Frontal cortex (tissue), 4 donors: ENCODE data around the gene CFAP46. TPM values are rescaled to one million over a fixed set of nuclear protein-coding genes. Genes with fewer than 3 reads are reported as not detected.

Experiments used
- DNase-seq, 2 donors: peaks; one replicate each; pipeline ENCODE4 v3.0.0; 2012; ENCODE audit warnings: low spot score in 2 of 2
- FAIRE-seq: peaks from 2 replicates; lab custom pipeline; 2012; peaks lifted over from hg19 to GRCh38; lab: Jason Lieb, UNC
- total RNA-seq: library from RNA; depleted of rRNA; stranded (reverse); fragments of >200 nt; gene quantifications from one replicate; pipeline ENCODE4 v1.2.3, GENCODE V29; 2014
- donor health status: control.
- donor health status: control.
- donor health status: control.

The CFAP46 gene
- total RNA-seq, 1 donor from 2014 or later: 2.0 TPM

GRCh38 chr10:132946806-132947546 lies 4.6 kb upstream of the CFAP46 start:
- DNase-seq (peak in 1 of 2 donors; percentile 55), FAIRE-seq (no peak)

- FAIRE-seq (no peak), DNase-seq (no peak)
Observed at GRCh38 chr10:132946311-132946710, 3.9 kb upstream of the CFAP46 start.

DNA sequence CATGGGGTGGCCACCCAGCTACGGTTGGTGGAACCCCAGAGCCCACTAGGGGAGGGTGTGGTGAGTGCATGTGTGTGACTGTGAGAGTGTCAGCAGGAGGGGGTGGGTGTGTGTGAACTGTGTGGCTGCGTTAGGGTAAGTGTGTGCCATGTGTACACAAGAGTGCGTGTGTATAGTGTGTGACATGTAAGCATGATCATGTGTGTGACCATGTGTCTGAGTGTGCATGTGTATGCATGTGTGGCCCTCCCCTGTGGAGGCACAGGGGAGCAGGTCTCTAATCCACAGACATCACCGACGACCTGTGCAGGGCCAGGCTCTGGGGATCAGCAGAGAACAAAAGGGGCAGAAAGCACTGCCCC lies 3.5 kb upstream of the CFAP46 start:
- no peak for FAIRE-seq
- no peak for DNase-seq

DNA sequence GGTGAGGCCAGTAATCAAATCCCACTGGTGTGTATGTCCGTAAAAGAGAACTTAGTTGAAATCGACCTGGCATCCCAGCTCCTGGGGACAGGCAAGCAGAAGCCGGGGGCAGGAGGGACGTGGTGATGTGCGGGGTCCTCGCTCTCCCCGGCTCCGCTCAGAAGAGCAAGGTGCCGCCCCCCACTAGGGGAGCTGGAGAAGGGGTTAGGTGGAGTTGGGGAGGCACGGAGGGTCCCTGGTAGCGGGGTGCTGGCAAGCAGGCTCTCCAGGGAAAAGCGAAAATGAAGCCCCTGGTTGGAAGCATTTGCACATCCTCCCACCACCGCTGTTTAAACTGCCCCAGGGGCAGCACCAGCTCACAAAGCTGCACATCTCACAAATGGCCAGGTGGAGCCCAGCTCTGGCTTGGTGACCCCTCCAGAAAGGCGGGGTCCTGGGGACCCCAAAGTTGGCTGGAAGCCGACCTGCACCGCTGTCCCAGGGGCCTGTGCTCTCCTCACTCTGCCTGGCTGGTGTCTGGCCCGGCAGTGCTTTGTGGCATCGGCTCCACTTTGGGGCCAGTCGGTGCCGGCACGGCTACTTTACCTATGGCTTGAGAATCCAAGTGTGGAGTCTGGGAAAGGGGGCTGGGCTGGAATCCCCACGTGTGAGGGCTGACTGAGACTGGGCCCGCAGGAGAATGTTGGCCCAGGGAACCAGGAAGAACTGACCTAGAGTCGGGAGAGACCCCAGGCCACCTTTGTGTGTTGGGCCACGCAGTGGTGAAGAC lies 2.9 kb upstream of the CFAP46 start:
- FAIRE-seq (no peak), DNase-seq (no peak)

GRCh38 chr10:132944510-132944909 lies 2.1 kb upstream of the CFAP46 start:
- DNase-seq (no peak), FAIRE-seq (no peak)

DNA sequence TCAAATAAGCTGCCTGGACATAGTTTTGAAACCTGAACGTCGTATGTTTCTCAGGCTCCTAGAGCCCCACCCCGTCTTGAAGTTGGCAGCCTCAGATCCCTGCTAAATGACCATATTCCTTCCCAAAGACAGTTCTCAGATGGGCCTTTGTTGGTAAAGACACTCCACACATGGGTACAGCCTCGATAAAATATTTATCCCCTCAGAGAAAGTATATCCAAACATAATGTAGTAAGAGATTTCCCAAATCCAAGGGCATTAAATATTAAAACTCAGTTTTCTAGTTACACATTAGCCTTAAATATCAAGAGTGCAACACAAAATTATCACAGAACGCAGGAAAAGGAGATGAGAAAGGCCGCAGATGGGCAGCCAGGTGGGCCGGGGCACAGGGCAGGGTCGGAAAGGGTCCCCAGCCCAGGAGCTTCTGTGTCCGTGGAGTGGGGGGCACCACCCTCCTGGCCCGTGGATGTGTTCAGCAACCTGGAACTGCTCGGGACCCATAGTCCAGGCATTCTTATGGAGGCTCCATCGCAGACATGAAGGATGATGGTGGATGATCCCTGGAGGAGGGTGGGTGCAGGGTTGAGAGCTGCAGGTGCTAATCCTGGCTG lies 1.5 kb upstream of the CFAP46 start:
- no peak for FAIRE-seq

GRCh38 chr10:132943058-132943790 lies 854 bp upstream of the CFAP46 start:
- DNase-seq: no peak

More for the DNA sequence above, 1.5 kb upstream of the CFAP46 start:
- DNase-seq: no peak

DNA sequence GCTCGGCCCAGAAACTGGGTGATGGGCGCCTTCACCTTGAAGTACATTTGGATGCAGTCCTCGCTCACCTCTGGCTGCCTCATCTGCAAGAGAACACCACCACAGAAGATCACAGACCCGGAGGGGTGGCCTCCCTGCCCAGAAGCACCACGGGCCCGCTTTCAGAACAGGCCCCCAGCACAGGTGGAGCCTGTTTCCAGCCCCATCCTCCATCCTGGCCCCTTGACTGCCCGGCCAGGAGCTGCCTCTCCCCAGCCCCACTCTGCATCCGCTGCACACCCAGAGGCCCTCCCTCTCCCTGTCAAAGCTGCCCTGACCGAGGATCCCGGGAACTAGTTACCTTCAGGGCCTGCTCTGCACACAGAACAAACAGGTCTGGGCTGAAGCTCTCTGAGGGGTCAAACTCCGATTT lies 724 bp downstream of the CFAP46 start:
- no peak for DNase-seq
- FAIRE-seq: no peak

More at GRCh38 chr10:132943058-132943790, 854 bp upstream of the CFAP46 start:
- FAIRE-seq: no peak

GRCh38 chr10:132940791-132941465 lies 1.4 kb downstream of the CFAP46 start:
- no peak for FAIRE-seq
- no peak for DNase-seq

GRCh38 chr10:132939957-132940790 lies 2.2 kb downstream of the CFAP46 start:
- DNase-seq: peak; percentile 69 to 75
- no peak for FAIRE-seq

GRCh38 chr10:132939378-132939955 lies 2.9 kb downstream of the CFAP46 start:
- no peak for DNase-seq
- no peak for FAIRE-seq

- no peak for DNase-seq
- FAIRE-seq: no peak
Observed at GRCh38 chr10:132938472-132939339, 3.7 kb downstream of the CFAP46 start.

DNA sequence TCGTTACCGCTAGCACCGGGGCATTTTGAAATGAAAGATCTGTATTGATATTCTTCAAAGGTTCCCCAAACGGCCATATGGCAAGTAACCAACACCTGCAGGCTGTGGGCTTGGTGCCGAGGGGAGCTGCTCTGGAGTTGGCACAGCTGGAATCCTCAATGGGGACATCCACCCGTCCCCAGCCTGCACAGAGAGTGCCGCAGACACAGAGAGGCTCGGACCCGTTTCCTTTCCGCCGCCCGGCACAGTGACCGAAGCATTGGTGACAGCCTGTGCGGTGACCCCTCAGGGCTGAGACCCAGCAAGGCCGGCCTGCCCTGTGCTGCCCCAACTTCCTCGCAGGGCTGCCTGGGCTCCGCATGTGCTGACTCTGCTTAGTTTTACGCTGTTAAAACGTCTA lies 4.5 kb downstream of the CFAP46 start:
- FAIRE-seq (no peak), DNase-seq (no peak)

DNA sequence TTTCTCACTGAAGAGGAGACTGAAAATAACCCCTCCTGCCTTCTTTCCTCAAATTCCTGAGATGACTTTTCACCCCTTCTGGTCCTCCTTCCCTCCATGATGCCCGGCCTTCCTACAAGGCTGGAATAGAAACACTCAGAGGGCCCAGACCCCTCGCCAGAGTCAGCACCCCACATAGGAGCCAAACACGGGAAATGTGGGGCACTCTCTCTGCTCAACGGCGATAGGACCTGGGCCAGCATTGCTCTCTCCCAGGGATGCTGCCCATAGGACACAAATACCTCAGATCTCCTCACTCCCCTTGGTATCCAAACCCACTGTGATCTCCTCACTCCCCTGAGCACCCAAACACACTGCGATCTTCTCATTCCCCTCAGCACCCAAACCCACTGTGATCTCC lies 7.4 kb downstream of the CFAP46 start:
- FAIRE-seq (no peak), DNase-seq (no peak)

DNA sequence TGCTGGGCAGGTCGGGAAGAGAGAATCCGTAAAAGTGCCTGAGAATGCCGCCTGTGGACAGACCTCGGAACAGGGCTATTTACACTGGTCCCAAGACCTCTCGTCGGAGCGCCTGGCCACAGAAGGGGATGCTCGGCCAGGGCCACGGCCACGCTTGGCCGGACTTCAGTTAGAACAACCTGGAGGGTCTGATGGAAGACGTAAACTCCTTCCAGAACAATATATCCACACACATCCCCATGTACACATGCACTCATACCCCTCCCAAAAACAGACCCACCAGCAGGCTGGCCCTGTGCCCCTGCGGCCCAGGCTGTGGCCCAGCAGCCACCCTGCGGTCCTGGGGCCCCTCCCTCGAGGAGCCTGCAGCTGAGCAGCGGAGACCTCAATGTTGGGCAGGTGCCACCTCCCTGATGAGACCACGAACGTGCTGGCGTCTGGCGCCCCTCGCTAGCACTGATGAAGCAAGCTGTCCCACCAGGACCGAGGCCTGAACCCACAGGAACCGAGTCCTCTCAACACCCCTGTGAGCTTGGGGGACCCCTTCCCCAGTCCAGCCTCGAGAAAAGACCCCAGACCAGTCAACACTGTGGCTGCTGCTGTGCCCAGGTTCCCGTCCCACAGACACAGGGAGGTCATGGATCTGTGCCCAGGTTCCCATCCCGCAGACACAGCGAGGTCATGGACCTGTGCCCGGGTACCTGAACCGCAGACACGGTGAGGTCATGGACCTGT lies 8.9 kb downstream of the CFAP46 start:
- DNase-seq (no peak), FAIRE-seq (no peak)

- no peak for DNase-seq
Observed at GRCh38 chr10:132932461-132933307, 9.7 kb downstream of the CFAP46 start.

More at GRCh38 chr10:132932461-132933307, 9.7 kb downstream of the CFAP46 start:
- no peak for FAIRE-seq
